GM12874 (cell line): ENCODE measurements around the gene RNF212.

Source experiments
- CTCF ChIP-seq: IDR thresholded peaks from 2 replicates; pipeline ENCODE4 v1.5.1; 2011; ENCODE audit warnings: low read depth, mild to moderate bottlenecking, control low read depth, low read length, moderate library complexity; ENCODE audit not compliant: insufficient read depth

The RNF212 gene

GRCh38 chr4:1133033-1133432 is 19.7 kb upstream of the RNF212 start:
- no peak for TF ChIP-seq CTCF

GRCh38 chr4:1130316-1131186 is 17.2 kb upstream of the RNF212 start:
- peak; percentile 98 for TF ChIP-seq CTCF

- TF ChIP-seq CTCF, result no peak
Observed at GRCh38 chr4:1126506-1126905, 13.1 kb upstream of the RNF212 start.

DNA sequence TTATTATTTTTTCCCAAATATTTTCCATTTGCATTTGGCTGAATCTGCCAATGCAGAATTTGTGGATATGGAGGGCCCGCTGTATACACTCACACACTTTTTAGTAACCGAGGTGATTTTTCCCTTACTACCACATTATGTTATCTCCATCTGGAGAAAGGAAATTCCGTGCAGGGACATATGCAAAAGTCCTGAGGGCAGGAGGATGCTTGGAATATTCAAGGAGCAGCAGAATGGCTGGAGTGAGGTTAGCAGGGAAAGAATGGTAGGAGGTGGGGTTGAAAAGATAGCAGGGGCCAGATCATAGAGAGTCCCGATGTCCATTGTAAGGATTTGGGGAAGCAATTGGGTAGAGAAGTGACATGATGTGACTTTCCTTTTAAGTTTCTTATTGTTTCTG is 11.5 kb upstream of the RNF212 start:
- TF ChIP-seq CTCF, result no peak

DNA sequence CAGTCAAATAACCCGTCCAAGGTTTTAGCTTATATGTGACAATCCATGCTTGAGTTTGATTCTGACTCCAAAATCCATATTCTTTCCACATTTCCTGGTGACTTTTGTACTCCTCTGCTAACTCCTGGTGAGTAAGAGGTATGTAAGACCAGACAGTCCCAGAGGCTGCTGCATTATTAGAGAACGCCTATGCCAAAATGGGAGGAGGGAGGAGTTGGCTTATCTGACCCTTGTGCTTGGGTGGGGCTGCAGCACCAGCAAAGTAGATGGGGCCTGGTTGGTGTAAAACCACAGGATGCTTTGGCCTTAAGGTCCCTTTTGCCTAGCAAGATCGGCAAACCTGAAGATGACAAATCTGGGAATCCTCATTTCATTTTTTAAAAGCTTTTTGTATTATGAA is 9.1 kb upstream of the RNF212 start:
- TF ChIP-seq CTCF, result no peak

DNA sequence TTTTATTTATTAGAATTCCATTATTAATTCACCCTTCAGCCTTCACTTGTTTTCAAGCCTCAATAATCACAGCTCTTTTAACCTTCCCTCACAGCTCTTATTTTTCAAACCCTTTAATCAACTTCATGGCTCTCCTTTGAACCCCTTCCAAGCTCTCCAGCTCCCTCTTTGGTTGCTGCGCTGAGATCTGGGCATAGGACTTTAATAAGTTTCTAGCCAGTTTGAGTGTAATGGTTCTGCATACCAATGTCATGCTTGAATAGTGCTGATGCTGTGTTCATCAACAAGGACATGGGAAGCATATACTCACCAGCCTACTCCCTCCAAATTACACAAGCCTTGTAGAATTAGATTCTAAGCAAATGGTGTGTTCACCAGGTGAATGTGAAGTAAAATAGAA is 3.5 kb upstream of the RNF212 start:
- TF ChIP-seq CTCF, result no peak

DNA sequence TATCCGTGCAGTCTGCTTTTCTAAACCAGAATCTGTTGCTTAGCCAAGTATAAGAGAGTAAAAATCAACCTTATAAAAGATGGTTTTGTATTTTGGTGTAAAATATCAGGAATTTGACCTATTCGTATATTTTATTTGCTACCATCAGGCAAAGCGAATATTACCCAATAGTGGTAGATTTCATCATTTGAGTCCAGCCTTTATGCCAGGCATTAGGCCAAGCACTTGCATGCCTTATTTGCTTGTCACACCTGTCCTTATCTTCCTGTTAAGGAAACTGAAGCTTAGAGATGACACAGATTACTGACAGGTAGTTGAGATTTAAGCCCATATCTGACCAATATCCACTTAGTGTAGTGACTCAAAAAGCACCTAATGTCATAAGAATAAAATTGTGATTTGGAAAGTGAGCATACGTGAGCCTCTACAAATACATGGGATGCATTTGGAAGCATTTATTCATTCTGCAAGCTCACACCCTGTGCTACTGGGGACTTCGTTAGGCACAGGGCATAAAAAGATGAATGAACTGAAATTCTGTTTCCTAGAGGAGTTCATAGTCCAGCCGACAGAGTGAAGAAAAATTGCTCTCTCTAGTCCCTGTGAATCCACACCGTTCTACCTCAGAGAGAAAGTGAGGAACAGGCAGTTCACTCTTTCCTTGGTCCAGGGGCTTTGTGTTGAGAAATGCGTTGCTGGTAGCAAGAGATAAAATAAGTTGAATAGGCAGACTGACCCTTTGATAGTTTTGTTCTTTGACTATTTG is 2.3 kb upstream of the RNF212 start:
- TF ChIP-seq CTCF, result no peak
